GM19025 (cell line): ENCODE results near the gene NPAS3.

Experiments
- ATAC-seq: cut with Tn5 transposase; IDR thresholded peaks from one replicate; pipeline ENCODE4 v1.9.1; 2021; ENCODE audit warnings: mild to moderate bottlenecking, low read depth, moderate library complexity; ENCODE audit not compliant: unreplicated experiment

The NPAS3 gene

GRCh38 chr14:32938719-32939253 lies at the start of gene NPAS3:
NPAS3 (plus strand) TSS chr14:32938879.
- ATAC-seq = peak; percentile 23

DNA sequence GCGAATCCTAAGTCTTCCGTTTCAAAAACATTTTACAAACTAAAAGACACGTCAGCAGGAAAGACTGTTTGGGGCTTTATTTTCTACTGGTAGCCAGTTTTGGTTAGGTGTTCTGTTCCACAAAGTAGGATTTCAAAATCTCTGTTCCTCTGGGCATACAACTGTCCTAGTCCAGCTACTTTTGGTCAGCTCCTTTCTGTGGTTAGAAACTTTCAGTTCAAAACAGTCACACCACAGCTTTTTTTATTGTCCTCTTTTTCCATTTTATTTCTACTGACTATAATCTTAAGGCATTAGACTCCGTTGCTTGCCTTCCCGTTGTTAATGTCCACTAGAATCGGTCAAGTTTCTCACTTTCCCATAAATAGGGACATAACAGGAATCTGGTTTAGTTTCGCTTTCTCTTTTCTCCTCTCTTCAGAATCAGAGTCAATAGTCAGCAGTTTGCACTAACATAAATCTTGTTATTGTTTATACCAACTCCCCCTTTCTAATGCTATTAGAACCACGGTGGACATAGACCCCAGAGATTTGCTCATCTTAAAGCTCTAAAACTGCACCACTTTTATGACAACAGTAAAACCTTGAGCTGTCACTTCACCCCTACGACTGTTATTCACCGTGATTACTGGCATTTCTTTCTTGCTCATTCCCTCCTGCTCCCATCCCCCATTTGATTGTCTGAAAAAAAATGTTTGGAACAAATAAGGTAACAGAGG lies 41.5 kb upstream of the NPAS3 start:
- ATAC-seq = no peak

GRCh38 chr14:32897698-32898064 lies 41.0 kb upstream of the NPAS3 start:
- no peak for ATAC-seq

DNA sequence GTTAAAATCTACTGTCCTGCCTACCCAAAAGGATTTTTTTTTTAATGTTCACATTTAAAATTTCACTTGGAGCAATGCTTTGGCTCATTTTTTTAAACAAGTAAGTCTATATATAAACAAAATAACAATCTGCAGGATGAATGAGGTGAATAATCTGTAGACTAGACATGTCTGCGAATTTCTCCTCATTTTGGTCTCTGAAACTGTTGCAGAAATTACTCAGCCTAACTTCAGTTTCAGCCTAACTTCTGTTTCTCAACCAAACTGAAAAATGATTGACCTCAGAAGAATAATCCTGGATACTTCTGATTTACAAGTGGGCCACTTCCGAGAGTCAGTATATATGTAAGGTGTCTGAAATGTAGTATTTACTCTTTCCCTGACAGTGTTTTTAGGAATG lies 39.8 kb upstream of the NPAS3 start:
- no peak for ATAC-seq

DNA sequence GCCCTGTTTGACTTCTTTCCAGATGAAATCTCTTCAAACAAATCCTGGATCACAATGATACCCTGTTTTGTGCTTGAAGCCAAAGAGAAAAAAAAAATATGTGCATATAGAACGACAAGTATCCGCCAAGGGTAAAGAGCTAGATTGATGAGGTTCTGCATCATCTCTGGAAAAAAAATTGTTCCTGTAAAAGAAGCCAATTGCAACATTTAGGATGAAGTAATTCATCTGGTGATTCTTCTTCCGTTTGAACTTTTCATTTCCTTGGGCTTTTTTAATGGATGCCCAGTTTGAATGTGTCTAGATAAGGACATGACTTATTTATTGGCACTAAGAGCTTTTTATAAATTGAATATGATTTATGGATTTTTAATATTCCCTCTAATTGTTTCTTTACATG lies 38.1 kb upstream of the NPAS3 start:
- no peak for ATAC-seq

GRCh38 chr14:32905013-32905412 lies 33.7 kb upstream of the NPAS3 start:
- no peak for ATAC-seq

DNA sequence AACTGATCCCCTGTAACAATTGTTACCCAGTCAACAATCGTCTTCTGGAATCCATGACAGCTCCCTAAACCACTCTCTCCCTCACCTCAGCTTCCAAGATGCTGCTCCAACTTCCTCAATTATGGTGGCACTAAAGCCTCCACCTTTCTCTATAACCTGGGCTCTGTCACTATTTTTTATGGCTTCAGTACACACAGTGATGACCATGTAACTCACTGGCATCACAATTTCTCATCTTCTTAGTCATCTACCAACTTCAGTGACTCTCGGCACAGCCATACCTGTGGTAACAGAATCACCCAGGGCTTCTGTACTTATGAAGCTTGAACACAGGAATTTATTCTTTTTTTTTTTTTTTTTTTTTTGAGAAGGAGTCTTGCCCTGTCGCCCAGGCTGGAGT lies 32.0 kb upstream of the NPAS3 start:
- ATAC-seq = no peak

GRCh38 chr14:32908196-32909084 lies 30.2 kb upstream of the NPAS3 start:
- no peak for ATAC-seq

GRCh38 chr14:32913725-32914124 lies 25.0 kb upstream of the NPAS3 start:
- no peak for ATAC-seq

DNA sequence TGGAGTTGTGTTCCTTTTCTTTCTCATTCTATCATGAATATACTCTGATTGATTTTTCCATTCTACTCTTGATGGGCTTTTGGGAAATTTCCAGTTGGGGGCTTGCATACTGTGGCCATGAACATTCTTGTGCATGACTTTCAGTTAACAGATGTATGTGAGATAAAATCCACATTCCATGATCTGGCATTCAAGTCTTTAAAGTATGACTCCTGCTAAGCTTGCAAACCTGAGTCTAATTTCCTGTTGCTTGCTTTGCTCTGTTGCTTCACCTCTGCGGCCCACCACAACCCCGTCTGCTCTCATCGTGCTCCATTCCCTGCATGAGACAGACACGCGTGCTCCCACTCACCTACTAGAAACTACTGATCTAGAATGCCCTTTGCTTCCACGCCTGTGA lies 24.3 kb upstream of the NPAS3 start:
- ATAC-seq = no peak

GRCh38 chr14:32920696-32921276 lies 17.9 kb upstream of the NPAS3 start:
- ATAC-seq = no peak

DNA sequence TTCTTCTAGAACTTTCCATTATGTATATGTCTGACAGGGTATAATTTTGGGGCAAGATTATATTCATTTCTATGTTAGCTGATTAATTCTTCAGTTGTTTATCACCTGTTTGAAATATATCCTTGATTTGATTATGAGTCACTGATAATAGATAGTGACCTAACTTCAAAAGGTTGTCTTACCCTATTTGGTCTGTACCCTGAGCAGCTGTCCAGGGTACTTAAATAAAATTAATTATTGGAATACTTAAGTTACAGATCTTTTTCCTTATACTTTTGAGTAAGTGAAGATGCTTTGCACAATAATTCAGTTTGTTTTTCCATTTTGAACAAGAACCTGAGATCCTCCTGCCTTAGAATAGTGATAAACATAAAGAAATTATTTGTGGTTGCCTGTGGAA lies 13.2 kb upstream of the NPAS3 start:
- ATAC-seq = no peak

GRCh38 chr14:32932302-32932913 lies 6.3 kb upstream of the NPAS3 start:
- no peak for ATAC-seq

DNA sequence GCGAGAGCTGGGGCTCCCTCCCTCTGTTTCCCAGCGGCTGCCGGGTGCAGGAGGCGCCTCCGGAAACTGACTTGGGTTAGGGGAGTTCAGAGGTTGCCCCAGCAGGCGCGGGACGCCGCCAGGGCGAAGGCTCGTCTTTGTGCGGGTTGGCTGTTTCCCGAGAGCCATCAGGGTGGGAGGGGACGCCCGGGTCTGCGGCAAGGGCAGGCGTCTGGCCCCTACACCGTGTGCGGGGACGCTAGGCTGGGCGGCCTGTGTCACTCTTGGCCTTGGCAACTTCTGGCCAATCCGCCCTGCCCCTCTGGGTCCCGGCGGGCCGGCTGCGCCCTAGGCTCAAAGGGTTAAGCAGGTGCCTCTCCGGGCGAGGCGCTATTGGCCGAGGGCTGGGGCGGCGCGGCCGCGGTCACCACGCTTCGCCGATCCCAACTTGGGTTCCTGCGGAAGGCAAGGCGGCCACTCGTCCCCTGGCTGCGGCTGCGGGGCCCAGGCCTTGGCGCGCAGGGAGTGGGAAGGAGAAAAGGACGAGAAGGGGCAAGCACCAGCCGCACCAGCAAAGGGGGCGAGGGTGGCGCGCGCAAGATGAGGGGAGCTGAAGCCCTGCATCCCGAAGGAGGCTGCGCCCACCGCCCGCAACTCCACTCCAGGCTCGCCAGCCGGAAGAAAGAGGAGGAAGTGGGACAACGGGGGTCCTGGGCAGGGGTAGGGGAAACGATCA lies 5.6 kb upstream of the NPAS3 start:
- no peak for ATAC-seq

- no peak for ATAC-seq
Measured at GRCh38 chr14:32933629-32934072, 5.0 kb upstream of the NPAS3 start.

DNA sequence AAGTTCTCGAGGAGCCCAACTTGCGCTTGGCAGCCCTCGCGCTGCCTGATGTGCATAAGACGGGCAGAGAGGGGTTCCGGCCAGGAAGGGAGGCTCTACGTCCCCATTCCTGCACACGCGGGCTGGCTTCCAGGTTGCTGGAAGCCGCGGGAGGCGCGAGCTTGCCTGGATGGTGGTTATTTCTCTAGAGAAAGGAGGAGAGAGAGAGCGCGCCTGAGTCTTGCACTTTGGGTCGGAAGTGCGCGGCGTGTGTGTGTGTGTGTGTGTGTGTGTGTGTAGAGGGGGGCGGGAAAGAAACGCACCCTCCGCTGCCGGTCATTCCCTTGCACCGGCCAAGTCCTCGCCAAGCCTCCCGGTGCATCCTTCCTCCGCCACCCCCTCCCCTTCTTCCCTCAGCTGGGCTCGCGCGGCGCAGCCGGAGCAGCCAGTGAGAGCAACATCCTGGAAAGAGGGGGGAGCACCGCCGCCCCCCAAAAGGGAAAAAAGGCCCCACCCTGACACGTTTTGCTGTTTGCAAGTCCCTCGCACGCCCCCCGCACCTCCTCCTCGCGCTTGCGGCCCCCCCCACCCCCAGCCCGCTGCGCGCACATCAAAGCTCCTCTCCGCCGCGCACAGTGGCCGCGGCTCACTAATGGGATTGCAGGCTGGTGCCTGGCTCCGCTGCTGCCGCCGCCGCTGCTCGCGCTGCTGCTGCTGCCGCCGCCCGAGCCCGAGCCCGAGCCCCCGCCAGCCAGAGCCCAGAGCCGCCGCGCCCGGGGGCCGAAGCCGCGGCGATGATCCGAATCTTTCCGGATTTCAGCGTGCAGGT lies 4.4 kb upstream of the NPAS3 start:
- ATAC-seq = no peak

- no peak for ATAC-seq
Measured at GRCh38 chr14:32934881-32935633, 3.6 kb upstream of the NPAS3 start.

DNA sequence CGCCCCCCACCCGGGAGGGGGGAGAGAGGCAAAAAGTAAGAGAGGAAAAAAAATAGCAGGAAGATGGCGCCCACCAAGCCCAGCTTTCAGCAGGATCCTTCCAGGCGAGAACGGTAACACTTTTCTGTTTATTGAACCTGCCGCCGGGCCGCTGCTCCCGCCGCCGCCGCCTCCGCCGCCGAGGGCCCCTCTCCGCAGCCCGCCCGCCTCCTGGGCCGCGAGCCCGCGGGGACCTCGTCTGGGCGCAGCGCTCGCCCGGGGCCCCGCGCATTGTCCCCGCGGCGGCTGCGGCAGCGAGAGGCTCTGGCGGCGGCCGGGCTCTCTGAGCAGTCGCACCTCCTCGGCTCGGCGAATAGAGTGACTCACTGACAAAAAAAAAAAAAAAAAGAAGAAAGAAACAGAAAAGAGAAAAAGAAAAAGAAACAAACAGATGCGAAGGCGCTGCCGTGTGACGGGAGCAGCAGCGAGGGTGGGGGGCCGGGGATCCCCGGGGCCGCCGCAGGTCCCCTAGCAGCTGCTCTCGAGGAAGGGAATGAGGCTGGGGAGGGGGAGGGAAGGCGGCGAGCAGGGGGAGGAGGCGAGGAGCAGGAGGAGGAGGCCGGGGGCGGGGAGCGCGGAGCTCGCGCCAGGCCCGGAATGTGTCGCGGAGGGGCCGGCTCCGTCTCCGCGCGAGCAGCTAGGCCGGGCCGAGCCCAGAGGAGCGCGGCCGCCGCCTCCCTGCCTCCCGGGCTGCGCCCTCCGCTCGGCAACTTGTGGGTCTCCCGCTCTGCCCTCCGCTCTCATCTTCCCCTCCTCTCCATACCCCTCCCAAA lies 781 bp downstream of the NPAS3 start:
- ATAC-seq = peak; percentile 42
